Smooth muscle cell (in vitro differentiated cells): ENCODE data around the gene ATP11A. TPM values are rescaled to one million over a fixed set of nuclear protein-coding genes. Genes with fewer than 3 reads are reported as not detected.
A peak's percentile ranks its signal among the peaks of the same experiment; 100 is the strongest.

ENCODE experiments used
- DNase-seq: peaks from one replicate; lab custom pipeline; 2025; ENCODE audit not compliant: unreplicated experiment; lab: John Stamatoyannopoulos, UW
- H2AFZ ChIP-seq: fragments of 200-600 bp; sonication (generic); 2 replicates; pipeline ENCODE4 v1.6.0; 2016; ENCODE audit warnings: antibody characterized with exemption, low read depth, mild to moderate bottlenecking
- H3F3A ChIP-seq: fragments of 200-600 bp; sonication (generic); 2 replicates; pipeline ENCODE4 v1.6.0; 2017; ENCODE audit warnings: antibody characterized with exemption, low read depth
- H3K27ac ChIP-seq: fragments of 200-600 bp; sonication (generic); 2 replicates; pipeline ENCODE4 v1.5.1; 2016; ENCODE audit warnings: low read depth, mild to moderate bottlenecking
- H3K27me3 ChIP-seq: fragments of 200-600 bp; sonication (generic); 2 replicates; pipeline ENCODE4 v1.6.1; 2016; ENCODE audit warnings: low read depth, mild to moderate bottlenecking
- H3K36me3 ChIP-seq: fragments of 200-600 bp; sonication (generic); 2 replicates; pipeline ENCODE4 v1.5.1; 2016; ENCODE audit warnings: low read depth
- H3K4me1 ChIP-seq: fragments of 200-600 bp; sonication (generic); 2 replicates; pipeline ENCODE4 v1.5.1; 2016; ENCODE audit warnings: low read depth
- H3K4me2 ChIP-seq: fragments of 200-600 bp; sonication (generic); 2 replicates; pipeline ENCODE4 v1.6.0; 2016; ENCODE audit warnings: mild to moderate bottlenecking
- H3K4me3 ChIP-seq: fragments of 200-600 bp; sonication (generic); 2 replicates; pipeline ENCODE4 v1.5.1; 2016; ENCODE audit warnings: mild to moderate bottlenecking
- H3K79me2 ChIP-seq: fragments of 200-600 bp; sonication (generic); 2 replicates; pipeline ENCODE4 v1.6.0; 2016; ENCODE audit warnings: low read depth, mild to moderate bottlenecking
- H3K9ac ChIP-seq: fragments of 200-600 bp; sonication (generic); 2 replicates; pipeline ENCODE4 v1.6.0; 2016; ENCODE audit warnings: low read depth
- H3K9me3 ChIP-seq: fragments of 200-600 bp; sonication (generic); replicated peaks from 2 replicates; pipeline ENCODE4 v1.5.1; 2016; ENCODE audit warnings: low read depth
- H4K20me1 ChIP-seq: fragments of 200-600 bp; sonication (generic); 2 replicates; pipeline ENCODE4 v1.6.0; 2016; ENCODE audit warnings: low read depth
- WGBS: methylation state at CpG from one replicate; pipeline ENCODE4 v1.1.7; 2016; ENCODE audit warnings: low lambda C conversion rate; 5-methylcytosine and 5-hydroxymethylcytosine counted together
- polyA plus RNA-seq: library from polyadenylated mRNA; unstranded; fragments of >200 nt; fragmentation: Nextera tagmentation; extraction: Ambion mirVana; gene quantifications from 2 replicates; pipeline ENCODE4 v1.2.1, GENCODE V29; 2016
- total RNA-seq: library from RNA; depleted of rRNA; stranded (reverse); fragments of >200 nt; gene quantifications from 2 replicates; pipeline ENCODE4 v1.2.3, GENCODE V29; 2014
- TF ChIP-seq, protein P1 (sequence below): fragments of 200-600 bp; sonication (generic); IDR thresholded peaks from 2 replicates; pipeline ENCODE4 v1.5.1; 2017; ENCODE audit warnings: borderline replicate concordance, mild to moderate bottlenecking, antibody characterized with exemption; ENCODE audit not compliant: insufficient read depth, poor library complexity, severe bottlenecking

Gene ATP11A
- total and polyA plus RNA-seq, 2 experiments from 2014 or later, result 6.5 to 7.5 TPM

DNA sequence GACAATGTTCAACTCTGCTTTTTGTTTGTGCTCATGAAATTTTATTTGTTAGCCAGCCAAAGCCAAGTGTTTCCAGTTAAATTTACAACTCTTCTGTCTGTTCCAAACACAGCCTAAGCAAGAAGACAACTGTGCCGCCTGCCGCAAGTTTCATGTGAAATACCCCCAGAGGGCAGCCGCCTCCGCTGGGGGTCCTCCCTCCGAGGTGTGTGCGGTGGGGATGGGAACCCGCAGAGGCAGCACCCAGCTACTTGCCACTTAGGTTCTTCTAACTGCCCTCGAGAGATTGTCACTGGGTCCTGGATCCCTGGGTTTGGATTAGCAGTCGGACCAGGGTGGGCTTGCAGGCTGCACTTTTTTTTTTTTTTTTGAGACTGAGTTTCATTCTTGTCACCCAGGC, 28.5 kb downstream of the ATP11A start:
- Histone ChIP-seq H2AFZ (no peak overlapping the region), H4K20me1 (no peaks in the 10 kb centered on the region), H3K4me1 (peaks cover 3% of the 10 kb centered on the region), H3K9me3 (no peaks in the 10 kb centered on the region), H3K9ac (no peak overlapping the region), H3K27ac (peak overlapping the region; percentile 91), H3F3A (peaks cover 10% of the 10 kb centered on the region), H3K36me3 (no peaks in the 10 kb centered on the region), H3K4me3 (no peak overlapping the region), H3K79me2 (peaks cover 9% of the 10 kb centered on the region), H3K4me2 (no peak overlapping the region), H3K27me3 (no peaks in the 10 kb centered on the region)
- 99% methylated on average over 9 of the region's 9 CpGs for WGBS
- TF ChIP-seq, protein P1, sequence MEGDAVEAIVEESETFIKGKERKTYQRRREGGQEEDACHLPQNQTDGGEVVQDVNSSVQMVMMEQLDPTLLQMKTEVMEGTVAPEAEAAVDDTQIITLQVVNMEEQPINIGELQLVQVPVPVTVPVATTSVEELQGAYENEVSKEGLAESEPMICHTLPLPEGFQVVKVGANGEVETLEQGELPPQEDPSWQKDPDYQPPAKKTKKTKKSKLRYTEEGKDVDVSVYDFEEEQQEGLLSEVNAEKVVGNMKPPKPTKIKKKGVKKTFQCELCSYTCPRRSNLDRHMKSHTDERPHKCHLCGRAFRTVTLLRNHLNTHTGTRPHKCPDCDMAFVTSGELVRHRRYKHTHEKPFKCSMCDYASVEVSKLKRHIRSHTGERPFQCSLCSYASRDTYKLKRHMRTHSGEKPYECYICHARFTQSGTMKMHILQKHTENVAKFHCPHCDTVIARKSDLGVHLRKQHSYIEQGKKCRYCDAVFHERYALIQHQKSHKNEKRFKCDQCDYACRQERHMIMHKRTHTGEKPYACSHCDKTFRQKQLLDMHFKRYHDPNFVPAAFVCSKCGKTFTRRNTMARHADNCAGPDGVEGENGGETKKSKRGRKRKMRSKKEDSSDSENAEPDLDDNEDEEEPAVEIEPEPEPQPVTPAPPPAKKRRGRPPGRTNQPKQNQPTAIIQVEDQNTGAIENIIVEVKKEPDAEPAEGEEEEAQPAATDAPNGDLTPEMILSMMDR, result no peak
- DNase-seq, result no peak

DNA sequence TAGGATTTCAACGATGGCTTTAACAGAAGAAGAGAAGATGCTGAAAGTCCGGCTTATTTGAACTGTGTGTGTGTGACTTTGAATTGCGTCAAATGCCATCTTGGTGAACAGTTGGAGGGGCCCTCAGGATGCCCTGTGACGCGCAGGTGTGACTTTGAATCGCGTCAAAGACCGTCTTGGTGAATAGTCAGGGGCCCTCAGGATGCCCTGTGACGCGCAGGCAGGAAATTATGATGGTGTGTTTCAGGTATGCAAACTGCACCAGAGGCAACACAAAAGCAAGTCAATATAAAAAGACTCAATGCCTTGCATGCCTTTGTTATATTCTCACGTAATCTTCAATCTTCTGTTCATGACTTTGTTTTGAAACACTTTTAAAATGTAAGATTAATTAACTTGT, 29.2 kb downstream of the ATP11A start:
- 76% methylated on average over 11 of the region's 11 CpGs for WGBS
- Histone ChIP-seq H3K4me3 (no peak overlapping the region), H3K27me3 (no peaks in the 10 kb centered on the region), H3K36me3 (no peaks in the 10 kb centered on the region), H3F3A (peaks cover 12% of the 10 kb centered on the region), H4K20me1 (no peaks in the 10 kb centered on the region), H3K9me3 (no peaks in the 10 kb centered on the region), H3K79me2 (peaks cover 8% of the 10 kb centered on the region), H3K27ac (peak overlapping the region; percentile 91), H3K9ac (peak overlapping the region; percentile 73), H3K4me2 (no peak overlapping the region), H3K4me1 (no peaks in the 10 kb centered on the region), H2AFZ (no peak overlapping the region)
- DNase-seq, result no peak
- TF ChIP-seq, protein P1, result no peak

DNA sequence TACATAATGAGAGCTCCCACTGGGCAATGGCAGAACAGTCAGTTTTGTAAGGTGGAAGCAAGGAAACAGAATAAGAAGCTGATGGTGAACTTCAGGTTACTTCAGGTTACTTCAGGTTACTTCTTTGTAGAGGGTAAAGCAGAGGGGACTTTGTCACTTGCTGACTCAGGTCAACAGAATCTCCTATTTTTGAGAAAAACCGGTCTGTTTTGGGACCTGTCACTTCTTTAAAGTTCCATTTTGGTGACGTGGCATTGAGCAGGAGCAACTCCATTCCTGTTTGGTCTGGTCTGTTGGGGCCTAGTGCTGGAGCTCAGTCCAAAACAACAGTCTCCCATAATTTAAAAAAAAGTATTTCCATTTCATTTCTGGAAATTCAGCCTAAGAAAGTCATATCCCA, 29.7 kb downstream of the ATP11A start:
- TF ChIP-seq, protein P1, result no peak
- no peak overlapping the region for H3K4me3 ChIP-seq
- 62% methylated on average over 2 of the region's 2 CpGs for WGBS
- H3K4me1 ChIP-seq, result no peaks in the 10 kb centered on the region
- H3K27me3 ChIP-seq, result no peaks in the 10 kb centered on the region
- peaks cover 9% of the 10 kb centered on the region for H3K79me2 ChIP-seq
- H3K4me2 ChIP-seq, result no peak overlapping the region
- no peak overlapping the region for H2AFZ ChIP-seq
- H3F3A ChIP-seq, result peaks cover 12% of the 10 kb centered on the region
- no peaks in the 10 kb centered on the region for H3K36me3 ChIP-seq
- H4K20me1 ChIP-seq, result no peaks in the 10 kb centered on the region
- H3K27ac ChIP-seq, result peak overlapping the region; percentile 91
- H3K9me3 ChIP-seq, result no peaks in the 10 kb centered on the region
- DNase-seq, result no peak
- peak overlapping the region; percentile 73 for H3K9ac ChIP-seq

DNA sequence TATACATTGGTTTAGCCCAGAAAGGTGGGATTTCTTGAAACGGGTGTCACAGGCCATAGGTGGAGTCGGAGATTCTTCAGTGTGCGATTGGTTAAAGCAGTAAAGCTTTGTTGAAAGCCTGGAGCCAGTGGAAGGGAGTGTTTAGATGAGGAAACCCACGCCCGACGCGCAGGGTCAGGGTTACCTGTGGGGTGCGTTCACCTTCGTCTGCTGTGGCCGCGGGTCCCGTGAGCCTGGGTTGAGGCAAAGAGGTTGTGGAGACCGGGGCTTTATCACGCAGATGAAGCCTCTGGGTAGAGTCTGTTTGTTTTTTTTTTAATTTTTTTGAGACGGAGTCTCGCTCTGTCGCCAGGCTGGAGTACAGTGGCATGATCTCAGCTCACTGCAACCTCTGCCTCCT, 30.4 kb downstream of the ATP11A start:
- H3K9me3 ChIP-seq, result no peaks in the 10 kb centered on the region
- peaks cover under 1% of the 10 kb centered on the region for H3K4me1 ChIP-seq
- no peak overlapping the region for H3K4me3 ChIP-seq
- H3K27ac ChIP-seq, result peak overlapping the region; percentile 91
- no peak for DNase-seq
- peaks cover under 1% of the 10 kb centered on the region for H4K20me1 ChIP-seq
- H3K27me3 ChIP-seq, result no peaks in the 10 kb centered on the region
- H3F3A ChIP-seq, result peaks cover 12% of the 10 kb centered on the region
- TF ChIP-seq, protein P1, result no peak
- no peaks in the 10 kb centered on the region for H3K36me3 ChIP-seq
- H3K79me2 ChIP-seq, result peaks cover 9% of the 10 kb centered on the region
- WGBS, result 94% methylated on average over 14 of the region's 17 CpGs
- H2AFZ ChIP-seq, result no peak overlapping the region
- H3K4me2 ChIP-seq, result no peak overlapping the region
- peak overlapping the region; percentile 73 for H3K9ac ChIP-seq
